GM19025 (cell line): ENCODE results near the gene GINS1.

Source experiments
- ATAC-seq: cut with Tn5 transposase; IDR thresholded peaks from one replicate; pipeline ENCODE4 v1.9.1; 2021; ENCODE audit warnings: mild to moderate bottlenecking, low read depth, moderate library complexity; ENCODE audit not compliant: unreplicated experiment

Gene GINS1

DNA sequence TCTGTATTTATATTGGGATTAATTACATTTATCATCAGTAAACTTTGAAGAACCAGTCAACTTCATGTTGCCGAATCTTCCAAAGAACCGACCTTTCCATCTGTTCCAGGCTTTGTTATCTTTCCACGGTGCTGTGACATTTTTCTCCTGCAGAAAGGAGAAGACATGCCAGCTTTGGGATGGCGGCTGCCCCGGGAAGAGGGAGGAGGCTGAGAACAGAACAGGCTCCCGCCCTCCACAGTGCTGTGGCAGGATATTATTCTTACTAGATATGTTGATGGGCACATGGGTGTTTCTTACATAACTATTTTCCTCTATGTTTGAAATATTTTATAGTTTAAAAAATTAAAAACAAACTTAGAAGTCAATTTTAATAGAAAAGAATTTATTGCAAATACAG lies 44.9 kb downstream of the GINS1 start:
- no peak for ATAC-seq

DNA sequence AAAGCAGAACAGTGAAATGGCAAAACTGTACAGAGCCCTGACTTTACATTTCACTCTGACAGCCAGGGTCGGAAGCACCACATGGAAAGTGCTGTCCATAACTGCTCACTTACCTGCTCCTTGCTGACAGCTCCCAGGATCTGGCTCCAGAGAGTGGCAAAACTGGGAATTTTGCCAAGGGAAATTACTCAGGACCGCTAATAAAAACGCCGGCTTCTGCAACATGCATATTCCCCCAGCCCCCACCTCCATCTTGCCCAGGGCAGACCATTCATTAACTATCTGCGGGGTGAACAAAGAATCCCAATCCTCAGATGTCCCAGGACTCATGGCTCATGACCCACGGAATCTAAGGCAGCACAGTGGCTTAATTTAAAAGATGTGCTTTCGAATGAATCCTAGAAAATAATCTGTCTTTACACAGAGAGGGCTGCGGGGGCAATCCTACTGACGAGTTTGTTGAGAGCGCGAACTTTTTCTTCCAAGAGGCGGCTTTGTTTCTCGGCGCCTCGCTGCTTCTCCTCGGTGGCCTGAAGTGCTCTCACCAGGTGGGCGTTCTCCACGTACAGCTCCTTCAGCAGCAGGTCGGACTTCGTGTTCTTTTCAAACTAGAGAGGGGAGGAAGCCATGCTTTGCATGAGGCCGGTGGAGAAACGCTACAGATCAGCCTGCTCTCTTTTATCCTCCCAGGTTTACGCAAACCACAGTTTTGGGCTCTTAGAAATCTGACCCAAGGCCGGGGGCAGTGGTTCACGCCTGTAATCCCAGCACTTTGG lies 45.8 kb downstream of the GINS1 start:
- no peak for ATAC-seq

DNA sequence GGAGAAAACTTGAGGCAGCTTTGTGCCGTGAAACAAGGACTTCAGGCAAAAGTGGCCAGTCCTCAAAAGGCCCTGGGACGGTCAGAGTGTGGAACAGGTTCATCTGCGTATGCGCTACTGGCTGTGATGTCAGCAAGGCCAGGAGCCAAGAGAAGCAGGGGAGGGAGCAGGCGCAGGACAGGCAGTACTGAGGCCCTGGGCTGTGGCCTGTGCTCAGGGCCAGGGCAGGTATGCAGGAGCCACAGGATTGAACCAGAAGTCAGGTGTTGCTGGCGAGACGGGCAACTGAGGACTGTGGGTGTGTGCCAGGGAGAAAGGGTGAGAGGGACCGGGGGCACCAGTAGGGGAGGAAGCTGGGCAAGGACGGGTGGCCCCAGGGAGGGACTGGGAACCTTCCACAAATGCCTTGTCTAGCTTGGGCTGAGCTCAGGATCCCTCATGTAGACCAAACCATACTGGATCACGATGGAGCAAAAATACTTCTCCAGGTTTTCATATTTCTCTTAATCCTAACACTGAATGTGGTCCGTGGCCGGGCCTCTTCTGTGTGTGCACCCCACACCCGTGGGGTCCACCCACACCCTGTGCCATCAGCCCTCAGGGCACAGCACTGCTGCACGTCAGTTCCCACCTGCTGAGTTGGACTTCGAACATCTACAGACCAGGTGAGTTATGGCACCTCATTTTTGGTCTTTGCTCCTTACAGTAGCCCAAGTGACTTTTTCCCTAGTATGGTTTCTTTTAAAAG lies 46.9 kb downstream of the GINS1 start:
- no peak for ATAC-seq

DNA sequence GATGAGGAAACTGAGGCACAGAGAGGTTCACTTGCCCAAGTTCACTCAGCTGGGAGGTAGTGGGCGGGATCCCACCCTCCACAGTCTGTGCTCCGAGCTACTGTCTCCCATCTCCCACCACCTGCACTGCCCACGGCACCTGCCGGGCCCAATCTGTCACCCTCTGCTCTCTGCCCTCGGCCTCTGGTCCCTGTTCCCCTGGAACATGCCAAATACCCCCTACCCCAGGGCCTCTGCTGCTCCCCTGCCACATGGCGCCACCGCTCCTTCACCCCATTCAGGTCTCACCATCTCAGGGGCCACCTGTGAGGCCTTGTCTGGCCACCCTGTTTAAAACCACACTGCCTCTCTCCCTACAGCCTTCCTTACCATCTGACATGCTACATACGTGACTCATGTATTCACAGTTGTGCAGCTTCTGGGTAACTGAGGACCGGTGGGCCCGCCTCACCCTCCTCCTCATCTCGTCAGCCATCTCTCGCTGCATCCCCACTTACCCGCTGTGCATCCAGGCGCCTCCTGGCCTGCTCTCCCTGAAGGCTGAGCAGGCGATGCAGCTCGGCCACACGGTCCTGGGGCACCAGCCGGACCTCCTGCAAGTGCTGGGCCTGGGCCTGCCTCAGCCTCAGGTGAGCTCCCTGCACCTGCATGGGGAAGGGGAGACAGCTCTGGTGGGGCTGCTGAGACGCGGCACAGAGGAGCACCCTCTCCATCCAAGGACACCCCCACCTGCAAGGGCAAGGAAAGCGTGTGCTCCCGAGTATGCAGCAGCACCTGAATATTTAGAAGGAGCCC lies 50.6 kb downstream of the GINS1 start:
- ATAC-seq = no peak

DNA sequence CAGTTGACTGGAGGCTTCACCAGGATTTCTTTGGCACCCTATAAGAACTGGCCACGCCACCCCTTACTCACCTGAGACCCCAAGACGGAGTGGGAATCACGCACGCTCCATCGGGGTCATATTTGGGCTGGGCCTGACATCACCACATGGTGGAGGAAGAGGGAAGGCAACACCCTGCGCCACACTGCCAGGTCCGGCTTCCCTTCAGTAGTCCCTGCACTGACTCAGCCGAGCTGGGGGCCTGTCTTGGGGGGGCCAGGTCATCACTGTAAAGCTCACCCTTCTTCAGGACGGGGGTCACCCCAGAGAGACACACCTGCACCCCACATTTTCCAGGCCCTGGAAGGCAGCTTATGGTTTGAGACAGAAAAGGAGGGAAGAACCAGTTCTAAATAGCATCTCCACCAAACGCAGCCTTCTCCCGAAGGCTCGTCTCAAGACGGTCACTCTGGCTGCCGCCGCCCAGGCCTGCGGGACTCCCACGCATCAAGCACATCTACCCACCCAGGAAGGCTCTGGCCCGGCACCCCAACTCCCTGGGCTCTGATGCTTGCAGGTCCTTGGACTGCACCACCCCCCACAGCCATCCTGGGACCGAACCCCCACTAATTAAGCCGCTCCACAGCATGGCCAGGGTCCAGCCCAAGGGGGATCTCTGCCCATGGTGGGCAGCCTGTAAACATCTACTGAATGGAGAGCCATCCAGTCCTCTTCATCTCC lies 51.8 kb downstream of the GINS1 start:
- no peak for ATAC-seq

DNA sequence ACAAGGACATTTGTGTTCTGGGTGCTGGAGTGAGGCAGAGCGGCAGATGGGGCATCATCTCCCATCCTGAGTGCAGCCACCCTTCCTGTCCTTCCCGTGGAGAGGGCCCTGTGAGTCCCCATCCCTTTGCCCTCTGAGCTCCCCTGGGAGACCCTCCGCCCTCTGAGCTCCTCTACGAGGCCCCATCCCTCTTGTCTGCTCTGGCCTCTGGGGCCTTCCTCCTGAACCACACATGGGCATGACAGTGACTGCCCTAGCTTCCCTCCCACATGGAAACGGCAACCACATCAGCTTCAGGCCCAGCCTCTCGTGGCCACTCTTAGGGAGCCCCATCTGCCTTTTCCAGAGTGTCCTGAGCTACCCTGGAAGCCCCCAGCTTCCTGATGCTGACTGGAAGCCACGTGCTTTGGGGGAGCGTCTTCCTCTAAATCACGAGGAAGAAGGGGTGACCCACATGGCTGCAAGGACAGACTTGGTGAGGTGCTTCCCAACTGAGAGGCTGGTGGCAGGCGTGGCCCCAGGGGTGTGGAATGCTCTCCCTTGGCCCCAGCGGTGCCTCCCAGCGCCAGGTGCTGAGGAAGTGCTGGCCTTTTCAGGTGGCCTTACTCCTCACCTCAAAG lies 52.6 kb downstream of the GINS1 start:
- no peak for ATAC-seq

DNA sequence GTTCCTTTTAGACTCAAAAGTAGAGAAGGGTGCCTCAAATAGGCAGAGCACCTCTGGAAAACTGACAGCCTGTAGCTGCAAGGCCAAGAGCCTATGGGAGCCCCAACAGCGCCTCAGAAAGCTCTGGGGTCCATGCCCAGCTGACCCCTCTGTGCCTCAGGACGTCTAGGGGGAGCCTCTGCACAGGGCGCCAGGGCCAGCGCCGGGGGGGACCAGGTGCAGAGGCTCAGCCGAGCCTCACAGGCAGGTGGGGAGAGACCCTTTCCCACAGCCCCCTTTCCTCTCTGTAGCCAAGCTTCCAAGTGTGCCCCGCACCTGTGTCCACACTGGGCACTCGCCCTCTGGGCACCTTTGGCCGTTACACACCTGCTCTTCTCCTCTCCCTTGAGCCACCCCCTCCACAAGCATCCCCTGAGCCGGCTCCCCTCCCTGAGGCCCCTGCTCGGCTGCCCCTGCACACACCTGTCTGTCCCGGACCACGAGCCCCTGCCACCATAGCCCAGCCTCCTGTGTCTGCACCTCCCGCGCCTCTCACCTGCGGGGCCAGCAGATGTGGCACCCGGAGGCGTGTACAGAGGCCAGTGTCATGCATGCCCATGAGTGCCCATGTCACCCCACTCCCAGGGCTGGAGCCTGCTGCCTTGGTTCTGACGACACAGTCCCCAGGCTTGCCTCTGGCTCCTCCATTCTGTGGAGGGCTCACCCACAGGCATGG lies 53.2 kb downstream of the GINS1 start:
- ATAC-seq = no peak

DNA sequence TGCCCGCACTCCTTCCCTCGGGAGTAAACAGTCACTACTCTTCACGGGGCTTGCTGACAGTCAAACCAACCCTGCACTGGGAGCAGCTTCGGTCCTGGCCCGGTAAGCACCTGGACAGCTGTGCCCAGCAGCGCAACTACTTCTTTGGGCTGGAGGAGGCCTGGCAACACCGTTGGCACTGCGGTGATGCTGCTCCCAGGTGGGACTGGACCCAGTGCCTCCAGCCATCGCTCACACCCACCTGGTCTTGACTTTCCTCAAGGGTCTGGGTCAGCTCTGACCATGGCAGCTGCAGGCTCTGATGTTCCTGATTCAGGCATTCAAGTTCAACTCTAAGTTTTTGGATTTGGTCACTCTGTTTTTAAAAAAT lies 53.8 kb downstream of the GINS1 start:
- ATAC-seq = no peak

DNA sequence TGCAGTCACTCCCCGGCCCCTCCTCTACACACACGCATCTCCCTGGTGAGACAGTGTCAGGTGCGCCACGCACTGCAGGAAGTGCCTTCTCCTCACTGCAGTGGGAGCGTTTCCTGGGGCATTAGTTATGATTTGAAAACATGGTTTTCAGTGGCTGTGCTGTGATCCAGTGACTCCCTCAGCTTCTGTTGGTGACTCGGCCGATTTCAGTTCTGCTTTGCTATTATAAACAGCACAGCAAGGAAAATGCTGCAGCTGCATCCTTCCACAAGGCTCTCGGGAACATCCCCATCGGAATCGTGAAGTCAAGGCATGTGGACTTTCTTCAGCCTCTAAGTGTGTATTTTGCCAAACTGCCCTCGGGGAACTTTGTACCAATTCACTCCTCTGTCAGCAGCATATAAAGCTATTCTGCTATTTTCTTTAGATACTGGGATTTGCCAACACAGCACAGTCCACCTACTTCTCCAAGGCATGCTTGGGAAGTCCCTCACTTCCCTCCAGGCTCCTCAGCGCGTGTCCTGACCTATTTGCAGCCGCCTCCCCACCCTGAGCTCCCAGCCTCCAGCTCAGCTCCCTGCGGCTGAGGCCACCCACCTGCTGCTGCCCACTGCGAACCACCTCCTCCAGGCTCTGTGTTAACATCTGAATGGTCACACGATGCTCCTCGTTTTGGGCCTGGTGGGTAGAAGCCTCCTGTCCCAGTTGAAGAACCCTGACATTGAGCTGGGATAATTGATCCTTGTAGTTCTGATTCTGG lies 54.5 kb downstream of the GINS1 start:
- ATAC-seq = no peak

DNA sequence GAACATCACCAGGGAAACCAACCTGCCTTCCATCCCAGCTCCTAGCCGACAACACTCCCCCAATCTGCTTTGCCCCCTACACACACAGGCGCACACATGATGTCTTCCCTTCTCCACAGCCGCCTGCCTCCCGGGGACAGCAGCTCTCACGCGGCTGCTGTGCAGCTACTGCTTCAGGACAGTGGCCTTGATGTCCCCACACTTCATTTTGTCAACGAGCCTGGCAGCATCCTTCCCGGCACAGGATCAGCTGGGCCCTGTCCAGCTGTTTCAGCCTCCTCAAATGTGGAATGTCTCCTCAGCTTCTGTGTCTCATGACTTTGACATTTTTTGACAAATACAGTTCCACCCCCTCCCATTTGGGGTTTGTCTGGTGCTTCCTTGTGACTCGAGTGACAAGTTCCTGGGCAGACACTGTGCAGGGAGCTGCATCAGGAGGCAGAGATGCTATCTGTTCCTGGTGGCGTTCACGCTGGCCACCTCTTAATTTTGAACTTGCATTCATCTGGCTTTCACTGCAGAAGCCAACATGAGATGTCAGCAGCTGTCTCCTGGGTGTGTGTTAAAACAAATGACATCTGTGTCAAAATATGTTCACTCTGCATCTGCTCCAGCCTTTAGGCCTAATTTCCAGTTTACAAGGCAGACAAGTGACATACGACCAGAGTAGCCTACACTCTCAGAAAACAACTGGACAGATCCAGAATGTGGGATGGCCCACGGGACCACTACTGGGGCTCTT lies 57.2 kb downstream of the GINS1 start:
- ATAC-seq = no peak

DNA sequence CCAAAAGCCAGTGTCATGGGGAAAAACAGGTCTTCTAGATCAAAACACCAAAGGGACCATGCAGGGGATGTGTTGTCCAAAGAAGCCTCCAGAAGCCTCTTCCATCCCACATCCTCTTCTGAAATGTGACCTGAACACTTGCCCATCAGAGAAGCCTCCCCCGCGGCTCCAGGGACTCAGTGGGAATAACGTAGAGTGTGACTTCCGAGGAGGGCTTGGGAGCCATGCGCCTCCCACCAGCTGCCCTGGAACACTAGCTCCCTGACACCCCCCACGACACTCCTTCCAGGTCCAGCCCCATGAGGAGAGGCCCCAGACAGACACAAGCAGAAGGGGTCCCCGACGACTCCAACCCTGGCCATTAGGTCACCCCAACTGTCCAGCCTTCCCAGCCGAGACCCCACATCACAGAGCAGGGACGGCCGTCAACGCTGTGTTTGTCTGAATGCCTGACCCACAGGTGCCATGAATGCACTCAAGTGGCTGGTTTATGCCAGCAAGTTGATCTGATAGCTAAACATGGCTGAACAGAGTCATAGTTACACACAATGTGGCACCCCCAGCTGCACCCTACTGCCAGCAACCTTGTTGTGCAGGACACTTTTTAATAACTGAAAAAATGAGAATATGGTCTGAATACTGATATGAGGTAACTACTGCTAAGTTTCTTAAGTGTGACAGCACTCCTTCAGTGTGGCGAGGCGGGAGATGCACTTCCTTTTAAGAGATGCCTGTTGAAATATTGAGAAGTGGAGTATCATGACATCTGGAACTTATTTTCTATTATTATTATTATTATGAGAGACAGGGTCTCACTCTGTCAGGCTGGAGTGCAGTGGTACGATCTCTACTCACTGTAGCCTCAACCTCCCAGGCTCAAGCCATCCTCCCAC lies 58.0 kb downstream of the GINS1 start:
- ATAC-seq = no peak

DNA sequence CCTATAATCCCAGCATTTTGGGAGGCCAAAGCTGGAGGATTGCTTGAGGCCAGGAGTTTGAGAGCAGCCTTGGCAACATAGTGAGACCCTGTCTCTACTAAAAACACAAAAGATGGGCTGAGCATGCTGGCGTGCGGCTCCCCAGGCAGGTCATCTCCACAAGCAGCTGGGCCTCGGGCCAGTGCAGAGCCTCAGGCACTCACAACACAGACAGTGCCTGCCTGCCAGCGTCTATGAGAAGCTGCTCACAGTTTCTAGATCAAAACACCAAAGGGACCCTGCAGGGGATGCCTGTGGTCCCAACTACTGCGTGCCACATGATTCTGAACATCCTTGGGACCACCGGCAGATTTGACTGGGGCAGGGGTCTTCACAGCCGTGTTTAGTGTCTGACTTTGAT lies 59.4 kb downstream of the GINS1 start:
- no peak for ATAC-seq

DNA sequence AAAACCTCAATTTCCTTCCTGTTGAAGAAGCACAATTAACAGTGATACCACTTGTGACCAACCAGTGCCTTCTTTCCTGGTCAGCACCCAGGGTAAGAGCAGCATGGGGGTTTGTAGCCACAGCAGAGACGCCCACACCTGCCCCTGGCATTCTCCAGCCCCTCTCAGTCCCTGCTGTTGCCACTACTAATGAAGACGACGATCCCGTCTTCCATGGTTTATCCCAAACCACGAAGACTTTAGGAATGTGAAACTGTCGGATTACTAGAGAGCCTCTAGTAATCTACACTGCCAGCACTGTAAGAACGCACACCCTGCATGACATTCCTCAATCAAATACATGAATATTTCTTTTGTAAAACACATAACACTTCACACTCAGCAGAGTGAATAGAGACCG lies 60.0 kb downstream of the GINS1 start:
- no peak for ATAC-seq

DNA sequence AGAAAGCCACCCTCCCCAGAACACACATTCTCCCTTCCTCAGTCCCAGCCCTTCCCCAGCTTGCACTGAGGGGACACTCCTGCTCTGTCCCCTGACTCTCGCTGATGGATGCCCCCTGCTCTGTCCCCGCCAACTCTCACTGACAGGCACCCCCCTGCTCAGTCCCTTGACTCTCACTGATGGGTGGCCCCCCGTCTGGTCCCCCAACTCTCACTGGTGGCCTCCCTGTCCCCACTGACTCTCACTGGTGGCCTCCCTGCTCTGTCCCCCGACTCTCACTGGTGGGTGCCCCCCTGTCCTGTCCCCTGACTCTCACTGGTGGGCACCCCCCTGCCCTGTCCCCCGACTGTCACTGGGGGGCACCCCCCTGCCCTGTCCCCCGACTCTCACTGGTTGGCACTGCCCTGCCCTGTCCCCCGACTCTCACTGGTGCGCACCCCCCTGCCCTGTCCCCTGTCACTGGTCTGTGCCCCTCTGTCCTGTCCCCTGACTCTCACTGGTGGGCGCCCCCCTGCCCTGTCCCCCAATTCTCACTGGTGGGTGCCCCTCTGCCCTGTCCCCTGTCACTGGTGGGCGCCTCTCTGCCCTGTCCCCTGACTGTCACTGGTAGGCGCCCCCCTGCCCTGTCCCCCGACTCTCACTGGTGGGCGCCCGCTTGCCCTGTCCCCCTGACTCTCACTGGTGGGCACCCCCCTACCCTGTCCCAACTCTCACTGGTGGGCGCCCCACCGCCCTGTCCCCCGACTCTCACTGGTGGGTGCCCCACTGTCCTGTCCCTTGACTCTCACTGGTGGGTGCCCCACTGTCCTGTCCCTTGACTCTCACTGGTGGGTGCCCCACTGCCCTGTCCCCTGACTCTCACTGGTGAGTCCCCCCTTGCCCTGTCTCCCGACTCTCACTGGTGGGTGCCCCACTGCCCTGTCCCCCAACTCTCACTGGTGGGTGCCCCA lies 60.9 kb downstream of the GINS1 start:
- no peak for ATAC-seq

DNA sequence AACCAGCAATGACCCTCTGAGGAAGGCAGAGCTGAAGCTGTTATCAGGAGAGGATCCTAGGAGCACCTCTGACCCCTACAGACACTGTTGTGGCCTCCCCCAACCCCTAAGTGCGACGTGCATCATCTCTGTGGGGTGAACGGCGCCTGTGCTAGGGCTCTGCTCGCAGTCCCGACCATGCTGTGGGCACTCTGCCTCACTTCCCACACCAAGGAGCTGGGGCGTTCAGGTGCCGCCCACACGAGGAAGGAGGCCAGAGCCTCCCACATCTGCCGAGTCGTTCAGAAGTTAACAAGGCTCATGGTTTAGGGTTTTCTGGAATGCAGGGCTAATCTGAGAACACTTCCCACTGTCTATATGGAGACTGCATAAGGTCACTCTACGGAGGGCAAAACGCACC lies 62.1 kb downstream of the GINS1 start:
- ATAC-seq = no peak

DNA sequence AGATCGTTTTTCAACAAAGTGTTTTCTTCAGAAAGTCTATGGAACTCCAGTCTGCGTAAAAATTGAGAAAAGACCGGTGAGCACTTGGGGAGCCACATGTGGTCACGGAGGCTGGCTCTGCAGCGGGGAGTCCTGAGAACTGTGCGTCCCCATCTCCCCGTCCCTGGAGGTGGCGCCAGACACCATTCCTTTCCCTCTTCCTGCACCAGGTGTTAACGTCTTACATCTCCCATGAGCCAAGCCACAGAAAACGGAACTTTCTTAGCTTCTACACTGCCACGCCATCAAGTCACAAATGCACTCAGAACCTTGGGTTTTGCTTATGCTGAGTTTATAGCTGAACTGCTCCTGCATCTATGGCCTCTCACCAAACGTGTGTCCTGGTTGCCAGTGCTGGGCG lies 62.6 kb downstream of the GINS1 start:
- peak; percentile 68 for ATAC-seq
